A673 (cell line): ENCODE results near the gene SMARCA2.

Experiments
- CTCF ChIP-seq: fragments of 300-800, 200-600 bp; sonication (generic); conservative IDR thresholded peaks from 2 replicates; pipeline ENCODE4 v1.5.1; 2017; ENCODE audit warnings: low read depth, mild to moderate bottlenecking, antibody characterized with exemption, low read length, moderate library complexity, mixed read lengths
- EZH2 ChIP-seq: fragments of 200-600 bp; sonication (generic); IDR thresholded peaks from 2 replicates; pipeline ENCODE4 v1.6.1; 2017; ENCODE audit warnings: borderline replicate concordance, low read depth, mild to moderate bottlenecking, mixed read lengths, antibody characterized with exemption, low read length; ENCODE audit not compliant: poor library complexity, severe bottlenecking

DNA sequence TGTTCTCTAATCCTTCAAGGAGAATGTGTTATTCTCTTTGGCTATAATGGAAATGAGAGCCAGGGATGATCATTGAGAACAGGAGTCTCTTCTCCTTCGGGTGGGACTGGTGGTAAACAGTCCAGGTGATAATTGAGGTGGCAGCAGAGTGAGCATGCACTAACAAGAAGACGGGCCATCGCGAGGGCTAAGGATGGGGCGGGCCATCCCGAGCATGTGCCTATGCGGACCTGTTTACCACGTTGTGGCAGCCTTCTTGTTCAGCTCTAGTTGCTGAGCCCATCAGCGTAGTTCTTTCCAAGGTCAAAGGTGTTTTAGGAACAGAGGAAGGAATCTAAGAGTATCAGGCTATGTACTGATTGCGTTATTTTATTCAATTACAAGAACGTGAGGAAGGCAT lies 180.1 kb downstream of the SMARCA2 start:
- TF ChIP-seq CTCF (no peak), EZH2 (no peak)
